Epithelial cell of esophagus (primary cell): Measurements from ENCODE around the gene SLC38A1.

ENCODE experiments used
- DNase-seq: peaks from one replicate; pipeline ENCODE4 v3.0.0; 2010; ENCODE audit warnings: low read depth
- H3K4me3 ChIP-seq: 2 replicates; pipeline ENCODE4 v1.5.1; 2011; ENCODE audit warnings: mild to moderate bottlenecking, low read length, control low read depth
- CTCF ChIP-seq: IDR thresholded peaks from 2 replicates; pipeline ENCODE4 v1.5.1; 2011; ENCODE audit warnings: low read depth, mild to moderate bottlenecking, low read length, control low read depth, inconsistent platforms; ENCODE audit not compliant: insufficient read depth; ENCODE audit errors: missing control alignments

Gene SLC38A1

GRCh38 chr12:46179693-46180452 lies 89.0 kb downstream of the SLC38A1 start:
- no peak for TF ChIP-seq CTCF
- H3K4me3 ChIP-seq, result no peak overlapping the region
- no peak for DNase-seq

GRCh38 chr12:46177837-46178608 lies 90.8 kb downstream of the SLC38A1 start:
- TF ChIP-seq CTCF, result no peak
- H3K4me3 ChIP-seq, result no peak overlapping the region
- no peak for DNase-seq

- H3K4me3 ChIP-seq, result no peak overlapping the region
- no peak for TF ChIP-seq CTCF
- no peak for DNase-seq
These were observed 91.8 kb downstream of the SLC38A1 start for GRCh38 chr12:46177025-46177424.

GRCh38 chr12:46174919-46175318 lies 93.9 kb downstream of the SLC38A1 start:
- no peak overlapping the region for H3K4me3 ChIP-seq
- no peak for TF ChIP-seq CTCF
- DNase-seq, result no peak

- DNase-seq, result no peak
- no peak overlapping the region for H3K4me3 ChIP-seq
- no peak for TF ChIP-seq CTCF
These were observed 94.7 kb downstream of the SLC38A1 start for GRCh38 chr12:46174061-46174662.

- H3K4me3 ChIP-seq, result no peak overlapping the region
- TF ChIP-seq CTCF, result no peak
- no peak for DNase-seq
These were observed 100.4 kb downstream of the SLC38A1 start for GRCh38 chr12:46168426-46168825.

- no peak for TF ChIP-seq CTCF
- no peak for DNase-seq
- H3K4me3 ChIP-seq, result no peak overlapping the region
These were observed 101.4 kb downstream of the SLC38A1 start for GRCh38 chr12:46167412-46167811.
